HL-60 (cell line): ENCODE data around the gene SPATA25.

Source experiments
- DNase-seq, 2 experiments: peaks; one replicate each; pipeline ENCODE4 v3.0.0-alpha.2; 2010 to 2020; ENCODE audit warnings: low read depth in 1 of 2, low spot score in 1 of 2
- H3K27ac ChIP-seq: fragments of 250-450 bp; sonication (Bioruptor Pico); replicated peaks from 2 replicates; pipeline ENCODE4 v1.5.1; 2020; ENCODE audit warnings: mild to moderate bottlenecking, moderate library complexity
- H3K27me3 ChIP-seq: fragments of 250-450 bp; sonication (Bioruptor Pico); 2 replicates; pipeline ENCODE4 v1.5.1; 2021; ENCODE audit warnings: mild to moderate bottlenecking, moderate library complexity; ENCODE audit not compliant: insufficient read depth, poor library complexity, severe bottlenecking
- H3K4me3 ChIP-seq: replicated peaks from 2 replicates; pipeline ENCODE4 v1.5.1; 2011; ENCODE audit warnings: mild to moderate bottlenecking, control low read depth, low read length; ENCODE audit not compliant: insufficient read depth
- CTCF ChIP-seq: IDR thresholded peaks from one replicate; pipeline ENCODE4 v1.5.1; 2011; ENCODE audit warnings: low read length, control low read depth, inconsistent platforms; ENCODE audit not compliant: insufficient read depth
- GABPA ChIP-seq: IDR thresholded peaks from 2 replicates; pipeline ENCODE4 v1.6.1; 2012; ENCODE audit warnings: low read depth
- POLR2AphosphoS5 ChIP-seq: IDR thresholded peaks from 2 replicates; pipeline ENCODE4 v1.6.1; 2012; ENCODE audit warnings: low read depth
- REST ChIP-seq: IDR thresholded peaks from 2 replicates; pipeline ENCODE4 v1.6.1; 2012; ENCODE audit warnings: low read depth; ENCODE audit not compliant: insufficient replicate concordance
- SPI1 ChIP-seq: IDR thresholded peaks from 2 replicates; pipeline ENCODE4 v1.6.1; 2012; ENCODE audit warnings: low read depth, mild to moderate bottlenecking, borderline replicate concordance

The SPATA25 gene

GRCh38 chr20:45908084-45908483, 20.7 kb upstream of the SPATA25 start:
- no peak for TF ChIP-seq CTCF
- TF ChIP-seq SPI1 = no peak
- no peak for TF ChIP-seq POLR2AphosphoS5
- no peak for TF ChIP-seq REST
- TF ChIP-seq GABPA = no peak
- Histone ChIP-seq H3K27ac (no peak overlapping the region), H3K4me3 (no peak overlapping the region), H3K27me3 (no peaks in the 10 kb centered on the region)
- DNase-seq = no peak

- no peak for DNase-seq
- Histone ChIP-seq H3K4me3 (no peak overlapping the region), H3K27ac (no peak overlapping the region), H3K27me3 (no peaks in the 10 kb centered on the region)
- TF ChIP-seq CTCF (no peak), REST (no peak), POLR2AphosphoS5 (no peak), SPI1 (no peak), GABPA (no peak)
Observed at GRCh38 chr20:45907219-45907948, 20.0 kb upstream of the SPATA25 start.

GRCh38 chr20:45905505-45906079, 18.2 kb upstream of the SPATA25 start:
- Histone ChIP-seq H3K4me3 (no peak overlapping the region), H3K27me3 (no peaks in the 10 kb centered on the region), H3K27ac (peak overlapping the region; percentile 58; the same call in 1 of the 2 replicates)
- TF ChIP-seq POLR2AphosphoS5 (no peak), REST (no peak), GABPA (no peak), SPI1 (no peak), CTCF (no peak)
- DNase-seq = no peak
